ENCODE measurements around the gene PSMC3IP.

PSMC3IP gene

DNA sequence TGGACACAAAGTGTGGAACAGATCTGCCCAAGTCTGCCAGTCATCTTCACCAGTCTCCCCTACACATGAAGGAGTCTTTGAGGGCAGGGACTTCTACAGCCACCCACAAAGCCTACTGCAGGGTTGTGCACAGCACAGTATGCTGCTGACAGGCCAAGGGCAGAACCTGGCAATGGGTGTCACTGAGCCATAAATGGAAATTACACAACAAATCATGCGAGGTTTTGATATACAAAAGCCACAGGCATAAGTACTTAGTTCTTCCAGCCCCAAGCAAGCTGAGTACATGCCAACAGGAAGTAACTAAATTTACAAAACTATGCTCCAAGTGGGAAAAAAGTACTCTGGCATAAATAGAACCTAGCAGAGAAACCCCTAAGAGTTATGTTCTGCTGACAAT lies 7.8 kb upstream of the PSMC3IP start:
- DNase-seq (ENCODE audit: low spot score), result no peak

DNA sequence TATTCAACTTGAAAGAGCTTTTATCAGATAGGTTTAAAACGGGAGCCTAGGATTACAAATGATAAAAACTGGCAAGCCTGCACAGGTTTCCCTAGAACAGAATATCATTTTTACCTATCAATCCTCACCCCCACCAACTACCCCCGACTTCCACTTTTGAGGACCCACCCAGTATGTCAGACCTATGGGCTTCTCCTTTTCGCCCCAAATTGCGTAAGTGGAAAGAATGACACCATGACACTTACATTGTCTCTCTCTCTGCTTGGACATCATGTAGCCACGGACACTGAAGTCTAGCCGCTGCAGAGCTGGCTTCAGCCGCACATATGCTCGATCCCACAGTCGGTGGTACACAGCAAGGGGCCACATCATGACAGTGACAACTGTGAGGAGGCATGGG lies 7.4 kb upstream of the PSMC3IP start:
- no peak for DNase-seq (ENCODE audit: low spot score)

DNA sequence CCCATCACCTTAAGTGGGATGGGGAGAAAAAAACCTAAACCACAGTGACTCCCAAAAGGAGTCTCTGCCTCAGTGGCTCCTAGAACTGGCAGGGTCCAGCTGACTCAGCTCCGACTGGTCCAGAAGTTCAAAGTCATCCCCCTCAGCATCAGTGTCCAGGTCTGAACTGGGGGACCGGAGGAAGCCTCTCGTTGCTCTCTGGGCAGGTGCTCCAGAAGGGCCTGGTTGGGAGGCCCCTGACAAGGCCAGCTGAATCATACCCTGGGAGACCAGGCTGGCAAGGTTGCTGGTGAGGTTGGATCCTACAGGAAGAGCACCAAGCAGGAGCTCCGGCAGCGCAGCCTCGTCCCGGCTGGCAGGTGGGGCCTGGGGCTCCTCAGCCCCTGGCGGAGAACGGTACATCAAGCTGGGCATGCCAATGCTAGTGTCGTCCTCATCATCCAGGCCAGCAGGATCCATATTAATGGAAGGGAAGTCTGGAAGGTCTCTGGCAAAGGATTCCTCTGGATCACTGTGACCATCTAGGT lies 4.3 kb upstream of the PSMC3IP start:
- no peak for DNase-seq (ENCODE audit: low spot score)

DNA sequence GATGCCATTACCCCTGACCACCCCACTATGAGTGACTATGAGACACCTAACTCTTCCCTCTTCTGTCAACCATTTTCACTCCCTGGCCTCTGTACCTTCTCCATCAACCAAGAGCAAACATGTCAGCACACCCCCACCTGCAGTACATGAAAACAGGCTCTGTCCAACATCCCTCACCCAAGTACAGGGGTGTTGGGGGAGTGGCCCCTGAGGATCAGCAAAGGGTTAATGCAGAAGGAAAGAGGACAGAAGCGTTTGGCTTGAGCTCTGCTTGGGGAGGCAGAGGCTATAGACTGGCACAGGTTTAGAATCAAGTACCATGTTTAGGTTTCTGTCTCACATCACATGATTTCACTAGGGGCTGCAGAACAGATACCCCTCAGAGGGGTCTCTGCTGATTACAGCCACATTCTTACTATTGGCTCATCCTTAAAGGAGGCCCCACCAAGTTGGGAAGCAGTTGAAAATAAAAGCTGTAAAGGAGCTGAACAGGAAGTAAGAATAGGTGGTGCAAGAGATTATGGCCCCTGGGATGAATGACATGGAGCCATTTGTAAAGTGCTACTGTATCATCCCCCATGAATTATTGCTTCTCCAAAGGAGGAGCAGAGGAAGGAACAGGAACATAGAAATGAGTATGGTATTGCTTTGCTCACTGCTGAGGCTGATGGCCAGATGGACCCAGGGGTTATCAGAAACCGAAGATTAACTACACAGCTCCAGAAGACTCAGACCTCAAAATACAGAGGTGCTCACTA lies 2.4 kb upstream of the PSMC3IP start:
- no peak for DNase-seq (ENCODE audit: low spot score)

DNA sequence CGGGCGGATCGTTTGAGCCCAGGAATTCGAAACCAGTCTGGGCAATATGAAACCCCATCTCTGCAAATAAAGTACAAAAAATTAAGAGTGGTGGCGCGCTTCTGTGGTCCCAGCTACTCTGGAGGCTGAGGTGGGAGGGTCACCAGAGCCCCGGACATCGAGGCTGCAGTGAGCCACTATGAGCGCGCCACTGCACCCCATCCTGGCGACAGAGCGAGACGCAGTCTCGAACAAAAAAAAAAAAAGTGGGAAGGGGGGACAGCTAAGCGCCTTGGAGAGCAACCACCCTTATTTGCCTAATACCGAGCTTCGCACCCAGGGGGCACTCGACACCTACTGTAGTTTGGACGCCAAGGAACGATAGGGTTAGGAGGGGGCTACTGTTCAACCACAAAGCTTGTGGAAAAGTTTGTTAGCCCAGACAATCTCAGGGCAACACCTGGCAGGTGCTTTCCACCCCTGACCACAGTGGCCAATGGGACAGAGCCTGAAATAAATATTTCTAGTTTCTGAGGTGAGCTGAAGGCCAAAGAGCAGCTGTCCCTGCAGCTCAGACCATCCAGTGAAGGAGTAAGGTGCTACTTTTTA lies 847 bp upstream of the PSMC3IP start:
- peak; percentile 72 for DNase-seq (ENCODE audit: low spot score)

DNA sequence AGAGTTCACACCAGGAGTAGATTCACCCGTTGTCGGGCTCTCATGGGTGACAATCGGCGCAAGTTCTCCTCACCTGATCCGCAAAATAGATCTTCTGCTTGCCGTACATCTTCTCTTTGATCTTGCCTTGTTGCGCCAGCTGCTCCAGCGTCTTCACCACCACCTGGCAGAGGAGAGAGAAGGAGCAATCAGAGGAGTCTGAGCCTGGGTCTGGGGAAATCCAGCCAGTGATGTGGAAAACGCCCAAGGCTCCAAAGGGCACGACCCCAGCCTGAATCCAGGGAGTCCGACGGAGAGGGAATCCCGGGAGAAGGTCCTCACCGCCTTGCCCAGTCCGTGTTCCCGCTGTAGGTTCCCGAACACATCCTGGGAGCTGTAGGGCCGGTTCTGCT lies 393 bp downstream of the PSMC3IP start:
- no peak for DNase-seq (ENCODE audit: low spot score)

DNA sequence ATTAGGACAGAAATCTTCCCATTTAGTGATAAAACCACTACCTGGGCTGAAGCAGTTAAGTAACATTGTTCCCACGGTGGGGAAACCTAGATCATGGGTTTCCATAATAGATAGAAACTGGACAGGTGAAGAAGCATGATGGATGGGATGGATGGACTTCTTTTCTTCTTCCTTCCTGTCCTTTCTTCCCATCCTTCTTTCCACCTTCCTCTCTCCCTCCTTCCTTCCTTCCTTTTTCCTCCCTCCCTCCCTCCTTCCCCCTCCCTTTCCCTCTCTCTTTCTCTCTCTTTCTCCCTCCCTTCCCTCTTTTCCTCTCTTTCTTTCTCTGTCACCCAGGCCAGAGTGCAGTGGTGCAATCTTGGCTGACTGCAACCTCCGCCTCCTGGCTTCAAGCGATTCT lies 3.1 kb downstream of the PSMC3IP start:
- DNase-seq (ENCODE audit: low spot score), result no peak

DNA sequence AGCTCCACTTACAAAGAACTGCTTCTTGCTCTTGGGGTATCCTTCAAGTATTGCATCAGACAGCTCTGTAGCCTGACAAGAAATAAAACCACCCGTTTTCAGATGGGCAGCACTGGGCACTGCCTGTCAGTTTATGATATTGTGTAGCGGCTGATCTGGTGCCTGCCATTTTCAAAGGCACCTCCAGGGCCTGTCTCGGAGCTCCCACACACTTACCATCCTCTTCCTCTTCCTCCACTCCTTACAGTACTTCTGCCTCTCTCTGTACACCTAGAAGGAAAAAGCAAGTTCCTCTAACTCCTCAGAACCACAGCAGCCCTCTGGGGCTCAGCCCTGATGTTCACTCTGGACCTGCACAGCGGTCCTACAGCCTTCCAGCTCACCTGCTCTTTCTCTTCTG lies 4.4 kb downstream of the PSMC3IP start:
- no peak for DNase-seq (ENCODE audit: low spot score)

DNA sequence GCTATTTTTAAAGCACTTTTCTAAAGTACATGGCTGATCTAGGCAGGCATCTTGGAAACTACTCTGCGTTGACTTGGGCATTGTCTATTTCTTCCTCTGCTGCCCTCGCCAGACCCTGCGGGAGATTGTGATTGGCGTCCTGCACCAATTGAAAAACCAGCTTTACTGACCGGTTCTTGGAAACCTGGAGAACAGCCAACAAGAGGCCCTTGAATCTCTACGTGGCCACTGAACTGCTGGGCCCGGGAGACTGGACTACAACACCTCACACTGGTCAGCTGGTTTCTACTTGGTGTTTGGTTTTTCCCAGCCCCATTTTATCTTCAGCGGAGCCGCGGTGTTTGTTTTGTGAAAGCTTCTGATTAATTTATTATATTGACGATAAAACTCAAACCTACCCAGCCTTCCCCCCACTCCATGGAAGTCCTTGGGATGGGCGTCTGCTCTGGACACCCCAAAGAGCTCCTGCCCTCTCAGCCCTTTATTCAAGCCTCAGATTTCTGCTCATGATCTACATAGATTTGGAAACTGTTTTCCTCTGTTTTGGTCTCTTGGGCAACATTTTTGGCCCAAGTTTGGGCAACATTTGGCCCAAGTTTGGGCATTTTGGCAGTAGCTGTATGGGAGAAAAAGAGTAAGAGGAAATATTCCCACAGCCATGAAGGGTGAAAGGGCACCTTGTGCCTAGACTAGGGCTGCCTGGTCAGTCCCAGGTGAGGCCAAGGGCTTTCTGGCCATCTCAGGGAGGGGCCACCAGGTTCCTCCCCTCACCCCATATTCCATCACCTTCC lies 5.9 kb downstream of the PSMC3IP start:
- DNase-seq (ENCODE audit: low spot score), result no peak

DNA sequence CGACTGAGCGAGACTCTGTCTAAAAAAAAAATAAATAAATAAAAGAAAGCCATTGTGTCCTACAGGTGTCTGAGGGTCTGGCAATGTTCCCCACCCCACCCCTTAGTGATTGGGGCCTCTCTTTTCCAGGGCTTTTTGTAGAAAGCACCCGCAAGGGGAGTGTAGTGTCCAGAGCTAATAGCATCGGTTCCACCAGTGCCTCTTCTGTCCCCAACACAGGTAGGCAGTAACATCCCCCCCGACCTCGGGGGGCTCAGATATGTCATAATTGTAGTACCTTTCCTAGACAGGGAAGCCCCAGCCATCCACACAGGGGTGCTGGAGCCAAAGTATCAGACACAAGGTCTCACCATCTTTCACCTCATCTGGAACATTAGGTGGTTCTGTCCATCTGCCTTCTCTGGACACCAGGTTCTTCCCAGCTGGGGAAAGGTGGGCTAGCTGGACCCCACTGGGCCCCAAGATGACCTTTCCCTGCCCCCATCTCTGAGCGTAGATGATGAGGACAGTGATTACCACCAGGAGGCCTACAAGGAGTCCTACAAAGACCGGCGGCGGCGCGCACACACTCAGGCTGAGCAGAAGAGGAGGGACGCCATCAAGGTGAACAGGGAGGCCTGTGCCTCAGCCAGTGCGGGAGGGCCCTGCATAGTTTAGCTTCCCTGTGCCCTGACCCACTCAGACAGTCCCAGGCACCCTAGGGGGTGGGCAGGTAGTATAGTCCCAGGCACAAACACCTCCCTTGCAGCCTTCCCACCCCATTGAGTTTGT lies 9.0 kb downstream of the PSMC3IP start:
- no peak for DNase-seq (ENCODE audit: low spot score)

DNA sequence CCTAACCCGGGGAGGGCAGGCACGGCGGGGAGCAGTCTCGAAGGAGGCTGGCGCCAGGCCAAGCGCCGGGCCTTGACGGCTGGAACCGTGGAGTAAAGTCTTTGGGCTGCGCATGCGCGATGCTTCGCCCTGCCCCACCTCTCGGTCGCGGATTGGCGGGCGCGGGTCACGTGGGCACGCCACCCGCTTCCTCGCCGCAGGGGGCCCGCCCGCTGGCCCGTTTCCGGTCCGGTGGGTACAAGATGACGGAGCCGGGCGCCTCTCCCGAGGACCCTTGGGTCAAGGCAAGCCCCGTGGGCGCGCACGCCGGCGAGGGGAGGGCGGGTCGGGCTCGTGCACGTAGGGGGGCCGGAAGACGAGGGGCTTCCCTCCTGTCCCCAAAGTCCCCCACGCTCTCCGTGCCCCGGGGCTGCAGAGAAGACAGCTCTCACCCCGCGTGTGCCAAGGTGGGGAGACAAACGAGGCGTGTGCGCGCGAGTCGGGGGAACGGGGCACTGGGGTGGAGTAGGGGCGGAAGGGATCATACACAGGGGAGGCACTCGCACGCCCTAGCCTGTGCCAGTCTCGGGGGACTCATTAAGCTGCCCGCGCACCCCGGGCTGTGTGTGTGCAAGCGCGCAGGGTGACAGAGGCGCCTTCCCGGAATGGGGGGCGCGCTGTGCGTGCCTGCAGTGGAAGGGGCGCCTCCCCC lies 10.5 kb downstream of the PSMC3IP start, which contains the start of gene MLX:
Gene MLX, plus strand, starts transcription at position 218 of the 691 bp plus-strand sequence. Its CDS starts 25 bp downstream, at position 243.
- DNase-seq (ENCODE audit: low spot score), result peak; percentile 95

DNA sequence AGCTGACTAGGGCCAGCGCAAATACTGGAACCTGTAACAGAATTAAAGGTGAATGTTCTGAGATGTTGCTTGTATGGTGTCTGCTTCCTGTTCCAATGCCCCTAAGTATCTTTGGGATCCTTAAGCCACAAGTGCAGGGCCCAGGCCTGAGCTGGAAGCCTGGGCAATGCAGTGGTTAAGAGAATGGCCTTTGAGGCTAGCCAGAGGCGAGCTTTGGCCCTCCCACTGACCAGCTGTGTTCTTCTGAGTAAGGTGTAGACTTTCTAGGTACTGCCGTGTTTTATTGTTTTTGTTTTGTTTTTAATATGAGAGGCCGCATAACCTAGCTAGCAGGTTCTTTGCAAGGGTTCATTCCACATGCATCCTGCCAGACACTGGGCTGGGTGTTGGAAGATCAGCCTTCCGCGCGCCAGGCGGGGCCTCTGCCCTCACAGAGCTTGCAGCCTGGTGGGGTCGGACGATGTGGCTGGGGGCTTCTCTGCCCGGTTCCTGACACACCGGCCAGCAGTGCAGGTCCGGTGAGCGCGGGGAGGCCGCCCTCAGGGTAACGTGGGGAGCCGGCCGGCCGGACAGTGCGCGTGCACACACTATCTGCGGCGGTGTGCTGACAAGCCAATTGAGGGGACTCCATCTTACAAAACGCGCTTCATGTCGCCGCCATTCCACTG lies 11.2 kb downstream of the PSMC3IP start:
- DNase-seq (ENCODE audit: low spot score), result no peak

DNA sequence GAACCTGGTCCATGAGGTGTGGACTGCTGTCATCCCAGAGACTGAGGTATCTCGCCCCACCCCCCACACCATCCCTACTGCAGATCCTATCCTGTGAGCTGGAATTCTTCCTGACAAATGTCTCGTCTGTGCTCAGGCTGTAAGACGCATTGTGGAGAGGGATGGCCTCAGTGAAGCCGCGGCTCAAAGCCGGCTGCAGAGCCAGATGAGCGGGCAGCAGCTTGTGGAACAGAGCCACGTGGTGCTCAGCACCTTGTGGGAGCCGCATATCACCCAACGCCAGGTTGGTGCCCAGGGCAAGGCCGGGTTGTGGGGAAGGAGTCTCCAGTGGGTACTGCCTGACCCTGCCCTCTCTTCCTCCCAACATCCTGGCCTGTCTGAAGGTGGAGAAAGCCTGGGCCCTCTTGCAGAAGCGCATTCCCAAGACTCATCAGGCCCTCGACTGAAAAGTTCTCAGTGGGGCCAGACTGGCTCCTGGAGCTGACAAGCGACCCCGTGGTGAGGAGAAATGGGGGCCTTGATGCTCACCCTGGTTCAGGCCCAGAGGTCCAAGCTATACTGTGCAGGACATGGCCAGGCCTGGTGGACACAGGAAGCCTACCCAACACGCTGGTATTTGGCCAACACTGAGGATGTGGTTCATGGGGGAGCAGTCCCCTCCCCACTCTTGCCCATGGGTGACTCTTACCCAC lies 11.9 kb downstream of the PSMC3IP start:
- DNase-seq (ENCODE audit: low spot score), result no peak

DNA sequence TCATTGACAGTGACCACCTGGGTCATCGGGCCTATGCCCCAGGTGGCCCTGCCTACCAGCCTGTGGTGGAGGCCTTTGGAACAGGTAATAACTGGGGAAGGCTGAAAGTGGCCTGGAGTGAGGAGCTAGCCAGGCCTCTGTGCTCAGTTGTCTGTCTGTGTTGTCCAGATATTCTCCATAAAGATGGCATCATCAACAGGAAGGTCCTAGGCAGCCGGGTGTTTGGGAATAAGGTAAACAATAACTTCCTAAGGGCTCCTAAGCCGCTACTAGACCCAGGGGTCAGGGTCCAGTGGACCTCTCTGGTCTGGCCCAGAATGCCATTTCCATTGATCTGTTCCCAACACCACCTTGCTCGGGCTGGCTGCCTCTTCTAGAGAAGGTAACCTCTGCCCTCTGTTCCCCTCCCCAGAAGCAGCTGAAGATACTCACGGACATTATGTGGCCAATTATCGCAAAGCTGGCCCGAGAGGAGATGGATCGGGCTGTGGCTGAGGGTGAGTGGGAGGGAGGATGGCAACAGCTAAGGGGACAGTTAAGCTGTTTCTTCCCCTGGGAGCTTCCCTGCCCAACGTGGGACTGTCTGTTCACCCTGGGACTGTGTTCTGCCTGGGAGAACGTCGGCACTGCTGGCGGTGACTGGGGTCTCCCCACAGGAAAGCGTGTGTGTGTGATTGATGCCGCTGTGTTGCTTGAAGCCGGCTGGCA lies 12.6 kb downstream of the PSMC3IP start:
- DNase-seq (ENCODE audit: low spot score), result no peak

DNA sequence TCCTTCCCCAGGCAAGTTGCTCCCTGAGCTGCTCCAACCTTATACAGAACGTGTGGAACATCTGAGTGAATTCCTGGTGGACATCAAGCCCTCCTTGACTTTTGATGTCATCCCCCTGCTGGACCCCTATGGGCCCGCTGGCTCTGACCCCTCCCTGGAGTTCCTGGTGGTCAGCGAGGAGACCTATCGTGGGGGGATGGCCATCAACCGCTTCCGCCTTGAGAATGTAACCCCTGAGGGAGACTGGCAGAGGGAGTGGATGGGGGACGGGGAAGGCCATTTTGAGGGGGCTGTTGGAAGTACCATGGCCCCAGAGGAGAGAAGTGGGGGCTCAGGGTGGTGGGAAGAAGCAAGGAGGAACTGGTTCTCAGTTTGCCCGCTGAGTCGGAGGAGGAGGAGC lies 13.6 kb downstream of the PSMC3IP start:
- DNase-seq (ENCODE audit: low spot score), result no peak

DNA sequence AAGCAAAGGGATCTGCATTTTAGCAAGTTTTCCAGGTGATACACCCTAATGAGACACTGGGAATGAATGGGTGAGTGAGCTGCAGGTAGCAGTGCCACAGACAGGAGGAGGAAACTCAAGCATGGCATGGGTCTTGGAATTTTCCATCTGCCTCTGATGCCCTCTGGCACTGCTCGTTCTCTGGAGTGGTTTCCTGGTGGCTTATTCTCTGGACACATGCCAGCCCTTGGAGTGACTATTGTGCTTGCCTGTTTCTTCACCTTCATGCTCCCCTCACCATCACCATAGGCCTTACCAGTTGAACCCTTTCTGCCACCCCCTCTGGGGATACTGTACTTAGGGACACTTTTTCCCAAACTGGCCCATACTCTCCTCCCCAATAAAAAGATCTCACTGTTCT lies 14.0 kb downstream of the PSMC3IP start:
- DNase-seq (ENCODE audit: low spot score), result no peak

DNA sequence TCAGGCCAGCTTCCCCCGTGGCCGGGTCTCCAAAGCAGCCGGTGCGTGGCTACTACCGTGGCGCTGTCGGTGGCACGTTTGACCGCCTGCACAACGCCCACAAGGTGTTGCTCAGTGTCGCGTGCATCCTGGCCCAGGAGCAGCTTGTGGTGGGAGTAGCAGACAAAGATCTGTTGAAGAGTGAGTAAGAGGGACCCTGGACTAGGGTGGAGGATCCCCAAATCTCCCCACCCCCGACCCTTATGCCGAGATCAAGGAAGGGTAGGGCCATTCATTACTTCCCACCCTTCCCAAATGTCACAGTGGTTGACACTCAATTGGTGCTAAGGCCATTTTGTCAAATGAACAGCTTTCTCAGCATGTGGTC lies 14.4 kb downstream of the PSMC3IP start:
- DNase-seq (ENCODE audit: low spot score), result no peak

DNA sequence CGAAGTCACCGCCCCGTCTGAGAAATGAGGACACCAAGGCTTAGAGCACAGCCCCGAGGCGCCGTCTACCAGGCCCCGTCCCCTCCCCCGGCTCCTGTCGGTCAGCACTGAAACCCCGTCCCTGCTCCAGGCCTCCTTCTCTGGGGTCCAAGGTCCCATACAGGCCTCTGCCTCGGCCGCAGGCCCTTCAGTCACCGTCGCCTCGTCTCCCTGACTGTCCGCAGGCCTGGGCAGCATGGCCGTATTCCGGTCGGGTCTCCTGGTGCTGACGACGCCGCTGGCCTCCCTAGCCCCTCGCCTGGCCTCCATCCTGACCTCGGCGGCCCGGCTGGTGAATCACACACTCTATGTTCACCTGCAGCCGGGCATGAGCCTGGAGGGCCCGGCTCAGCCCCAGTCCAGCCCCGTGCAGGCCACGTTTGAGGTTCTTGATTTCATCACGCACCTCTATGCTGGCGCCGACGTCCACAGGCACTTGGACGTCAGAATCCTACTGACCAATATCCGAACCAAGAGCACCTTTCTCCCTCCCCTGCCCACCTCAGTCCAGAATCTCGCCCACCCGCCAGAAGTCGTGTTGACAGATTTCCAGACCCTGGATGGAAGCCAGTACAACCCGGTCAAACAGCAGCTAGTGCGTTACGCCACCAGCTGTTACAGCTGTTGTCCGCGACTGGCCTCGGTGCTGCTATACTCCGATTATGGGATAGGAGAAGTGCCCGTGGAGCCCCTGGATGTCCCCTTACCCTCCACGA lies 15.0 kb downstream of the PSMC3IP start:
- no peak for DNase-seq (ENCODE audit: low spot score)

DNA sequence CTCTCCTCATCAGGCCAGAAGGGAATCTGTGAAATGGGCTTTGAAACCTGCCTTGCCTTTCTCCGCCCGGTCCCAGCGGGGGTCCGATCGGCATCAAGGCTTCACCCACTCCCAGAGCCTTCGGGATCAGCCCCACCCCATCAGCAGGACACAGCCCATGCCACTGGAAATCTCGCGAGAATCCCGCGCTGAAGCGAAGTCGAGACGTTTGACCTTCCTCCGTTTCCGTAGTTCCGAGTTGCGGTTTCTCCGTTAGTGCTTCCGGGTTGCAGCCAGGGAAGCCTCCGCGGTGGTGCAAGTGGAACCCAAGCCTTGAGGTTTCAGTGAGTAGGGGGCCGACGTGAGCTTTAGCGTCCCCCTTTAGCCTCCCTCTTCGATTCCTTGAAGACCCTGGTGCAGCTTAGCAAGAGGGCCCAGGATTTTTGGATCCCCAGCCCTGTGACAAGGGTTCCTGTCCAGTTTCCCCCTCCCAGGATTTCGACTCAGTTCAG lies 15.6 kb downstream of the PSMC3IP start, which contains the start of gene COASY:
Gene COASY, plus strand, starts transcription at position 252 of the 491 bp plus-strand sequence. CDS start 475 bp downstream, outside the sequence.
- peak; percentile 96 for DNase-seq (ENCODE audit: low spot score)

Data from activated CD4-positive, alpha-beta T cell treated with anti-CD3 and anti-CD28 coated beads, Interleukin-2, Interleukin-4, amounts not matched to agents 100 ng/mL and 50 ng/mL, durations not matched to agents 16 hours and 8 hours (primary cell).